ENCODE results near the gene SULT1C4.
"Not testable (repeated sequence)": the region's sequence is repeated elsewhere in the genome, so short reads cannot be mapped to it uniquely, and the experiment has no call there.

SULT1C4 gene

DNA sequence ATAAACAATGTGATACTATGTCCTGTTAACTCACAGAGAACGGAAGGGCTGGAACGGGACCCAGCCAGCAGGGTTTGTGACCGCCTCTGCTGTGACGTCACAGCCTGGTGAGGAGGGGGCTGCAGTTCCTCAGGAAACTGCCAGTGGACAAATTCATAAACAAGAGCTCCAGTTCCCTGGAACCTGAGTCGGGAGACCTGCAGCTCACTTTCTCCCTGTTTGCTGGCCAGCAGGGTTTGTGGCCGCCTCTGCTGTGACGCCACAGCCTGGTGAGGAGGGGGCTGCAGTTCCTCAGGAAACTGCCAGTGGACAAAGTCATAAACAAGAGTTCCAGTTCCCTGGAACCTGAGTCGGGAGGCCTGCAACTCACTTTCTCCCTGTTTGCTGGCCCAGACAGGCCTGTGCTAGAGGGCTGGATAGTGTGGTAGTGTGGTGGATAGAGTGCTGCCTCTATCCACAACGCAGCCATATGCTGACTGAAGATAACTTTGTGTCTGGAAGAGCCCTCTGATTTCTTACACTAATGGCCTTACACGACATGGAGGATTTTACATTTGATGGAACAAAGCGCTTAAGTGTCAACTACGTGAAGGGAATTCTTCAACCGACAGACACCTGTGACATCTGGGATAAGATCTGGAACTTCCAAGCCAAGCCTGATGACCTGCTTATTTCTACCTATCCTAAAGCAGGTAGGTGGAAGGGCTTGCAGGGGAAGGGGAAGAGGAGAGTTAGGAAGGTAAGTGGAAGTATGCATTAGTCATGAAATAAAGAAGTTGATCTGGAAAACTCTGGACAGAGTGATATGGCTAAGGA lies at the start of gene SULT1C4:
Gene SULT1C4 (plus strand): TSS at position 140 of the 816 bp plus-strand sequence. CDS start 384 bp downstream, at position 524.
- peak; percentile 81 for DNase-seq (ENCODE audit: low read depth, low spot score)

DNA sequence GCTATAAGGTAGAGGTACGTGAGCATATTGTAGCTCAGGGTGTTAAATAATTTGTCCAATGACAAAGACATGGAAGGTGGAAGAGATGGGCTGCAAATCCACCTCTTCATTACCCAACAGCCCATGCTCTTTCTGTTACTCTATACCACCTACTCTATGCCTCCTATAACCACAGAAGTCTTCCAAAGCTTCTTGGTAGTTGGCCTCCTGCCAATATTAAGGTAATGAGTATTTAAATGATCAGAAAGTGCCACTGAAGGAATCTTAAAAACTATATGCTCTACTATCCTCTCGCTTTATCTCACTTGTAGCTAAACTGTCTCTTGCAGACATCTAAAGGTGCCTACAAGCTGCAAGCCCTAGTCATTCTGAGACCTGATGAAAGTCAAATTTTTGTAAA lies 48.0 kb upstream of the SULT1C4 start:
- DNase-seq (ENCODE audit: low read depth, low spot score): no peak

DNA sequence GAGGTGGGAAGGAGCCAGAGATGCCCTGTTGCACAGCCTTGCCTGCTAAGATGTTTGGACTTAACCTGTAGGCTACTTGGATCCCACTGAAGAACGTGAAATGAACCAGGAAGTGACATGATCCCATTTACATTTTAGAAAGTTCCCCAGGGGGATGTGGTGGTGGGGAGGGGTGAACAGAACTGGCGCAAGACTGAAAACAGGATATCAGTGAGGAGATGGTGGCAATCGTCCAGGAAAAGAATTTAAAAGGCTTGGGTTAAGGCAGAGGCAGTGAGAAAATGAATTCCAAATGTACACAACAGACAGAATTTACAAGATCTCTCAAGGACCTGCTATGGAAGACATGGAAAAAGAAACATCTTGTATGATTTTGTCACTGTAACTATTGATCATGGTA lies 46.8 kb upstream of the SULT1C4 start:
- DNase-seq (ENCODE audit: low read depth, low spot score): no peak

DNA sequence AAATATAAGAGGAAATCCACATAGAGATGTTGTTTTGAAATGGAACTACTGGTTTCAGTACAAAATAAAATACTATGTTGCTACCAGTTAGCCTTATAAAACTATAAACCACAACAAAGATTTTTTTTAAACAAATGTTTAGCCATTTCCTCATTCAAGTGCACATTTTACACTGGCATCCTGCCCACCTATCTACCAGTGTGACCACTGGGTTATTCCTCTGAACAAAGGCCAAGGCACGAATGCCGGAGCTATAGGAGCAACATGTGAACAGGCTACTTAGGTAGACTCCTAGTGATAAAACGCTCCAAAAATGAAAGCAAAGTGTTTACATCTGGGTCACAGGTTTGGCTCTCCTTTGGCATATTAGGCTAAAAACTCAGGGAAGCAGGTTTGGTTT lies 31.8 kb upstream of the SULT1C4 start:
- DNase-seq (ENCODE audit: low read depth, low spot score): no peak

DNA sequence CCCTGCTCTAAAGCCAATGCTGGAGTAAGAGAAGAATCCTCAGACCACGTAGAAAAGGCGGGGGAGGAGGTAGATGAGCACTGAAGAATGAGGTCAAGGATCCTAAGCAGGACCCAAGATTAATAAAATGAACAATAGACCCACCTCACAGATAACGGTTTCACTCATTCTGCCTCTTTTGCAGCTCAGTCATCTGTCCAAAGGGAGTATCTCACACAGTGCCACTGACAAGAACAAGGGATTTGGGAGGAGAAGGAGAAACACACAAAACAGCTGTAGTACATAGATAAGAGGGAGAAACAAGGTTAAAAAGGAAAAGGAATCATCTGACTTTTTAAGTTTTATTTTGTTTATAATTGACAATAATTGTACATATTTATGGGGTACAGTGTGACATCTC lies 30.9 kb upstream of the SULT1C4 start:
- no peak for DNase-seq (ENCODE audit: low read depth, low spot score)

DNA sequence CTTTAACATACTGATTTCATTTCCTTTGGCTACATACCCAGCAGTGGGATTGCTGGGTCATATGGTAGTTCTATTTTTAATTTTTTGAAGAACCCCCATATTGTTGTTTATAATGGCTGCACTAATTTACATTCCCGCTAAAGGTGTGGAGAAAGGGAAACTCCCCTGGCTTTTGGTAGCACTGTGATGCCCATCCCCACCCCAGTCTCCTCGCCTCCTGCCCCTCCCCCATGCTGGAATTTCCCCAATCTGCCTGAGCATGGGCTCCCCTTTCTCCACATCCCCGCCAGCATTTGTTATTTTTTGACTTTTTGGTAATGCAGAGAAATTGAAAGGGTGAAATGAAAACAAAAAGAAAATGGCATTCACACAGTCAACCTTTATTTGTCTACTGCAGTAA lies 30.0 kb upstream of the SULT1C4 start:
- no peak for DNase-seq (ENCODE audit: low read depth, low spot score)

DNA sequence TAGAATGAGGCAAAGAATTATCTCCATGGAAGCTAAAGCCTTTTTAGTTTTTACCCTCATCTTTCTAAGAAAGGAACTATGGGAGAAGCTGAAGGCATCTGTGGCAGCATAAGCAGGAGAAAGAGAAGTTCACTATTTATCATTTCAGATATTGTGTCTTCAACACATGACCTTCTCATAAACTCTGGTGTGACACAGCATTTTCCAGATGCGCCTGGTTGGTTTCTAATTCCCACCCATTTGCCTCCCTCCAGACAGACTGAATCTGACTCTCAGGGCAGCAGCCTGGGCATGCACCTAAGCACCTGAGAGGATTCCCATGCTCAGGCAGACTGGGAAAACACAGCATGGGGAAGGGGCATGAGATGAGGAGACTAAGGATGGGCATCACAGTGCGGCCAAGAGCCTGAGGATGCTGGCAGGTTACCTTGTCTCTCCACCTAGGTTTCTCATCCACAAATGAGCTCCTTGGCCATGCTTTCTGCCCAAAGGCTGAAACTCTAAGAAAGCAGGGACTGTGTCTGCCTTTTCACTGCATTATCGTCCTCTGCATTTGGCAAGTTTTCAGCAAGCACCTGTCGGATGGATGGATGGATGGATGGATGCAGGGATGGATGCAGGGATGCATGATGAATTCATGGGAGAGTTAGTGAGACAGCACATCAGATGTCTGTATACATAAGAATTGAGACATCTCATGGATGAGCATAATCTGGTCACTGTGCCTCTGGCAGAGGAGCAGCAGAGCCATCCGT lies 28.8 kb upstream of the SULT1C4 start:
- DNase-seq (ENCODE audit: low read depth, low spot score): no peak

DNA sequence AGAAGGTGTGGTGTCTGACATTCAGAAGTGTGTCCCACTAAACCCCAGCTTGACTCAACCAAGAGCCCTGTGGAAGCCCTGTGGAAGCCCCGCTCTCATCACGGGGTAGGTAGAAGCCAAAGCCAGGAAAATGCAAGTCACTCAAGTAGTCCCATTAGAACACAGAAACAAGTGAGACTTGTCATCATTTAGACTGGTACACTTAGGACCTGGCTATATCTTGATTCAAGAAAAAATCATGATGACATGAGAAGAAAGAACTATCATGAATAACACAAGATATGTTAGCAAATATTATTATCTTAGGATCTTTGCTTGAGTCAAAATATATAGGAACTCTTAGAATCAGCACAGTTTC lies 28.2 kb upstream of the SULT1C4 start:
- no peak for DNase-seq (ENCODE audit: low read depth, low spot score)

DNA sequence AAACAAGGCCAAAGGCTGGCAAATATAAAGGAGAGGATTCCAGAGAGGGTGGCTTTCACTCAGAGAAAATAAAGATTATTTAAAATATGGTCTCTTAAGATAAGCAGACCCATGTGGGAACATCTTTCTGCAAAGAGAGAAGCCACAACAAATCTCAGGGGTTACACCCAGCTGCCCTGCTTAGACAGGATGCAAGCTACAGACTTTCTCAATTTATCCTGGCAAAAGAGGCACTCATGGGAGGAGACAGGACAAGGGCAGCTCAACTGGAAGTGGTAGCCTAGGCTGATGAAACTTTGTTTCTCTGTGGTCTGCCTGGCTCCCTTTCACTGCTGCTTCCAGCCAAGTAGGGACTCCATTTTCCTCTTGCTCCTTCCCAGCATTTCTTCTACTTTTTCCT lies 25.9 kb upstream of the SULT1C4 start:
- no peak for DNase-seq (ENCODE audit: low read depth, low spot score)

DNA sequence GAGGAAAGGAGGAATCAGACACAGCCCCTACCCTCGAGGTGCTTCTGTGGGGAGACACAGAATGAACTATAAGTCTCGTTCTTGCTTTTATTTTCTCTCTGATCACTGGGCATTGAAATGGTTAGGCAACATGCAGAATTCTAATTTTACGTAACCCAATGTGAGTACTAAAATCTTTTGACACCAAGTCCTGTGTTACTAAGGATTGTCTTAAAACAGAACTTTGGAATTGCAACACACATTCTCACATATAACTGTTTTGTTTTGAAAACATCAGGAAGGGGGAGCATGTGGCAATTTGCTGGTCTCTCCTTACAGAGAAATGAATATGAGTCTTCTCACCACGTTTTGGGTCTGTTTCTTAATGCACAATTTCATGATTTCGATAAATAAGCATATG lies 23.6 kb upstream of the SULT1C4 start:
- no peak for DNase-seq (ENCODE audit: low read depth, low spot score)

DNA sequence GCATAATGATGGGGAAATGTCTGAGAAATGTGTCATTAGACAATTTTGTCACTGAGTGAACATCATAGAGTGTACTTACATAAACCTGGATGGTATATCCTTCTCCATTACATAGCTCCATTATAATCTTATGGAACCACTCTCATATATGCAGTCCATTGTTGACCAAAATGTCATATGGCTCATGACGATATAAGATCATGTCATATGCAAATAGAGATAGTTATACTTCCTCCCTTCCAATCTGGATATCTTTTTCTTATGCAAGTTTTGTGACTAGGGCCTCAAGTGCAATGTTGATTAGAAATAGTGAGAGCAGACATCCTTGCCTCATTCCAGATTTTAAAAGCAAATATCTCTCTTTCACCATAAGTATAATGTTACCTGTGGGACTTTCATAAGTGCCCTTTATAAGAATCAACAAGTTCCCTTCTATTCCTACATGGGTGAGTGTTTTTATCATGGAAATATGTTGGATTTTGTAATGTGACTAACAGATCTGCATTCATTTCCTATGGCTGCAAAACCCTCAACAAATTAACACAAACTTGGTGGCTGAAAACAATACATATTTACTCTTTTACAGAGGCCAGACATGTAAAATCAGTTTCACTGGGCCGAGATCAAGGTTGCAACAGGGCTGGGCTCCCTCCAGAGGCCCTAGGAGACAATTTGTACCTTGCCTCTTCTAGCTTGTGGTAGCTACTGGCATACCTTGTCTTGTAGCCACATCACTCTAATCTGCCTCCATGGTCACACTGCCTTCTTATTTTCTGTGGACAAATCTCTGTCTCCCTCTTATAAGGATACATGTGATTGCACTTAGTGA lies 21.6 kb upstream of the SULT1C4 start:
- DNase-seq (ENCODE audit: low read depth, low spot score): no peak

DNA sequence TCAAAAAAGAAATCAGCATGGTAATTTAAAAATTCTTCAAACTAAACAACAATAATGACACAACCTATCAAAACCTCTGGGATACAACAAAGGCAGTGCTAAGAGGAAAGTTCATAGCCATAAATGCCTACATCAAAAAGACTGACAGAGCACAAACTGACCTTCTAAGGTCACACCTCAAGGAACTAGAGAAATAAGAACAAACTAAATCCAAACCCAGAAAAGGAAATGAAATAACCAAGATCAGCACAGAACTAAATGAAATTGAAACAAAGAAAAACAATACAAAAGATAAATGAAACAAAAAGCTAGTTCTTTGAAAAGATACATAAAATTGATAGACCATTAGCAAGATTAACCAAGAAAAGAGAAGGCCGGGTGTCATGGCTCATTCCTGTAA lies 18.4 kb upstream of the SULT1C4 start:
- DNase-seq (ENCODE audit: low read depth, low spot score): not testable (repeated sequence)

DNA sequence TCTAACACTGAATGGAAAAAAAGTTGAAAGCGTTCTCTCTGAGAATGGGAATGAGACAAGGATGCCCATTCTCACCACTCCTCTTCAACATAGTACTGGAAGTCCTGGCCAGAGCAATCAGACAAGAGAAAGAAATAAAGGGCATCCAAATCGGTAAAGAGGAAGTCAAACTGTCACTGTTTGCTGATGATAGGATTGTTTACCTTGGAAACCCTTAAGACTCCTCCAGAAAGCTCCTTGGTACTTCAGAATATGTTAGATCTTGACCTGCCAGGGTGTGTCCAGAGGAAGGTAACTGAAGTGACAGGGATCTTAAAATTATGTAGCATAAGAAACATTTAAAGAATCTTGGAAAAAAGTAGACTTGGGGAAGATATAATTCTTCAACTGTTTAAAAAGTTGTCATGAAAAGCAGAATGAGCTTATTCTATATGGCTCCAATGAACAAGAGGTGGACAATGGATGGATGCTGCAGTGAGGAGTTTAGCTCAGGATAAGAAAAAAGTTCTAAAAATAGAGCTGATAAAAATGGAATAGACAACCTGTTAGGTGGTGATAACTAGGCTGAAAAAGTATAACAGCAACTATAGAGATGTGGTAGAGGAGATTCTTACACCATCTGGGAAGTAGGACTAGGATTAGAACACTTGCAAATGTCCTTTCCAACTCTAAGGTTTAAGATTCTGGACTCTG lies 16.8 kb upstream of the SULT1C4 start:
- no peak for DNase-seq (ENCODE audit: low read depth, low spot score)

DNA sequence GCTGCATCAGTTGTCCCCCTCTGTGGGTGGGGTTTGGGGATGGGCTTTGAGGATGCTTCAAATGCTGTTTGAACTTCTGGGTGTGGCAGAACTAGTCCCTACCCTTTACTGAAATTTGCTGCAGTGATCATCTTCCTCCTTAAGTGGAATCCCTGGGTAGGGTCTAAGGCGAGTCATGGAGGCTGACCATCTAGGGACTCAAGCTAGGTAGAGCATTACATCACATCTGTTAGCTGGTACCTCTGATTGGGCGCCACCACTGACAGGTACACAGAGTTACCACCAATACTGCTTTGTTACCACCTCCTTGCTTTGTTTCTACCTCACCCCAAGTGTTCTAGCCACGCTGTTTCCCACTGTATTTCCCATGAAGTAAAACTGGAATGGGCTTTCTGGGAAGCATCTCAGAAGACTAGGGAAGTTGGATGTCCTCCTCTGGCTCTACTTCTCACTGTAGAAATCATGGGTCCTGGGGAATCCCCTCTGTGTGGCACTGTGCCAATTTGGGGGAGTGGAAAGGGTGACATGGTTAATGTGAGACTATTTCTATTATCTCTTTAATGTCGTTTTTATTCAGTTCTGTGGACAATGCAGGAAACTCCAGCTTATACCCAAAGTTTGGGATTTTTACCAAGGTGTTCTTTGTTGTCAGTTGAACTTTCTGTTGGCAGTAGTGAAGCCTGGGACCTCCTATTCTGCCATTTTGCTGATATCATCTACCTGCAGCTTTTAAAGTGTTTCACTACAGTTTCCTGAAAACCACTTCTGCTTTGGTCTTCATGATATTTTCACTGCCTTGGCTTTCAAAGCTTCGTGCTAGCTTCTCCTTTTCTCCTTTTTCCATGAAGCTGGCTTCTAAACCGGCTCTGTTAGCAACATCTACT lies 14.5 kb upstream of the SULT1C4 start:
- no peak for DNase-seq (ENCODE audit: low read depth, low spot score)

DNA sequence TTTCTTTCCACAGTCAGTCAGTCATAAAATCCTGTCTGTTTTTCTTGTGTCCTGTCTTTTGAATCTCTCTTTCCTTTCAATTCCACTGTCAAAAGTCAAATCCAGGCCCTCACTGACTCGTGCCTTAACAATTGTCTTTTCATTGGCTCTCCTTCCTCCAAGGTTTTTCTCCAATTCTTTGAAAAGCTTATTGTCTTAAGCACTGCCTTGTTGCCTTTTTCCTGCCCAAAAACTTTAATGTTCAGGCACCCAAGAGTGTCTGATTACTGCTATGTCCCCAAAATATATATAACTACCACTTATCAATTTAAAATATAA lies 13.9 kb upstream of the SULT1C4 start:
- DNase-seq (ENCODE audit: low read depth, low spot score): no peak

DNA sequence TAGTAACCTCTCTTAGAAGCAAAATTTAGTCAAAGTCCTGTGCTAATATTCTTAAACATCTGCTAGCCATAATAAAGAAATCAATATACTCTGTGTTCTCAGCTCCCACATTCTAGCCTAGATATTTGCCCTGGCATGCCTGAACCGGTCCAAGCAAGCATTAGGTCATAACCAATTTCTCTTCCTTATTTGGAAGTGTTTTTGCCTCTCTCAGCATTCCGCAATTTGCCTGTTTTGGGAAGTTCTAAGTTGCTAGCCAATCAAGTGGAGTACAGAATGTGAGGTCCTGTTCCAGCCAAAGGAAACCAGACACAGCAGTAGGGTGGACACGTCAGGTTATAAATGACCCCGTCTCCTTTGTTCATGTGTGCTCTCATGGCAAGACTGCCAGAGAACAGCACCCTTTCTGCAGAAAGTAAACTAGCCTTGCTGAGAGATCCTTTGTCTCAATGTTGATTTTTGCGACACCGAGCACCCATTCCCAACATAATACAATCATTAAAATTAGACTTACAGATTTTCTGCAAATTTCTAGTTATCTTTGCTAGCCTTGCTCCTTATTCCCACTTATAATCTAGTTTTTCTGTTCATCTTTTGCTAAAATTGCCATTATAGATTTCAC lies 13.0 kb upstream of the SULT1C4 start:
- no peak for DNase-seq (ENCODE audit: low read depth, low spot score)

DNA sequence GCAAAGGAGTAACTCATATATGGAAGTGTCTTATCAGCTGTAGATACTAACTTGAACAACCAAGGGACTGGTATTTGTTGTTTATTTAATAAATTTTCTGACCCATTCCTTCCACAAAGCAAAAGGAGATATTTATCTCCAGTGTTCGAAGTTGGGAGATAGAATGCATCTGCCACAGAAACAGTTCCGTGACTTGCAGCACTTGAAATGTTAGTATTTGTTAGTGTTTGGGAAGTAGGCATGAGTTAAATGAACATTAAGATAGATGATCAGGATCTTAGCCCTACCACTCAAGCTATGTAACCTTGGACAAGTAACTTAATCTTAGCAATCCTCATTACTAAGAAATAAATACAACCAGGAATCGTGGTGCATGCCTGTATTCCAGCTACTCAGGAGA lies 12.1 kb upstream of the SULT1C4 start:
- no peak for DNase-seq (ENCODE audit: low read depth, low spot score)

DNA sequence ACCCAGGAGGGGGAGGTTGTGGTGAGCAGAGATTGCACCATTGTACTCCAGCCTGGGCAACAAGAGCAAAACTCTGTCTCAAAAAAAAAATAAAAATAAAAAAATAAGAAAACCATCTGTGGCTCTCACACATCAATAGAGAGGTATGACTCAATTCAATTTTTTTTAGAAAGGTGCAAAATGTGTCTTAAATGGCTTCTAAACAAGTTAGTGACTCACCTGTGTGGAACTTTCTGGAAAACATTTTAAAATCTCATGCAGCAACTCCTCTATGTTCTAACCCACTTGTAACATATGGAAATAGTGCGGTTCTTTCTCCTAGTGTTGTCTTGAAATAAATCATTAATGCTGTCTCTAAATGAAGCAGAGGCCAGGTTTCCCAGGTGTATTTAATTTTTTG lies 10.7 kb upstream of the SULT1C4 start:
- DNase-seq (ENCODE audit: low read depth, low spot score): no peak

DNA sequence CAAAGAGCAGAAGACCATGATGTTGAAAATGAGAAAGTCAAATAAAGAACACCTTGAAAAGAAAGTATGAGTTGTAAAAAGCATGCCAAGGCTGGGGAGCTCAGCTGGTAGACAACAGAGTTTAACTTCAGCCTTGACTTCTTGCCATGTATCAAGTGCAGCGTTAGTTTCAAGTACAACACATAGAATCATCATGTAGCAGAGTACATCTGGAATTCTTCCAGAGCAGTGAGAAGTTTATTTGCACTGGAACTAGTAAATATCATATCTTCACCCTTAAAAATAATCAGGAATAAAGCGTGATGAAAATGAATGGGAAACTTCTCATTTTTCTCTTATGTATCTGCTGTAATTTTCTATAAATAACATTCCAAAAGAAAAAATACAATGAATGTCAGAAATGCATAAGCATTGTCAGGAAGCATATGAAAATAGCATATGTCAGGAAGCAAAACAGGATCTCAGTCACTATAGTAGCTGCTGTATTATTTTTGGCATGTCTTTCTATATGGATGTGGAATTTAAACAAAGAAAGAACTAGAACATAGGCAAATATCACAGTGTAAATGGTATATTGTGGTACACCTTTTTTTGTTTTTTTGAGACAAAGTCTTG lies 10.1 kb upstream of the SULT1C4 start:
- DNase-seq (ENCODE audit: low read depth, low spot score): no peak

DNA sequence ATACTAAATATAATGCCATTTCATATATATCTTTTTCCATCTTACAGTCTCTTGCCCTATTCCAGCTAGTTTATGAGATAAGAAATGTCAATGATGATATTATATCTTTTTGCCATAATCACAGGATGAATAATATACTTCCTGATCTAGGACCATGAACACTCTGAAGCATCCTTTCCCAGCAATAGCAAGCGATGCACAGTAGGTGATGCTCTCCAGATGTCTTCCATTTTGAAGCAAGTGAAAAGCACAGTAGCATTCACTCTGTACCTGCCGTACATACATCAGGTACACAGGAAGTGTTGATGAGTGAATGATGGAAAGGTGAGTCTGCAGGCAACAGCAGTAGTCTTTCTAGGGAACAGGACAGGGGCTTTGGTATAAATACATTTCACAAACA lies 8.6 kb upstream of the SULT1C4 start:
- no peak for DNase-seq (ENCODE audit: low read depth, low spot score)

All from astrocyte of the hippocampus (primary cell).